Hepatocyte (in vitro differentiated cells): ENCODE data around the gene ZNF780A.

Experiments used
- CTCF ChIP-seq: fragments of 200-600 bp; sonication (generic); IDR thresholded peaks from 2 replicates; pipeline ENCODE4 v1.5.1; 2016; ENCODE audit warnings: antibody characterized with exemption, mild to moderate bottlenecking; ENCODE audit not compliant: poor library complexity
- EZH2phosphoT487 ChIP-seq: fragments of 200-600 bp; sonication (generic); IDR thresholded peaks from one replicate; pipeline ENCODE4 v1.6.1; 2018; ENCODE audit warnings: antibody characterized with exemption, mild to moderate bottlenecking, low read depth, moderate library complexity; ENCODE audit not compliant: unreplicated experiment, severe bottlenecking

- TF ChIP-seq CTCF (no peak), EZH2phosphoT487 (no peak)
These were observed 66.8 kb downstream of the ZNF780A start for GRCh38 chr19:40023969-40024368.
